Smooth muscle cell (in vitro differentiated cells): ENCODE results near the gene NCSTN. TPM values are rescaled to one million over a fixed set of nuclear protein-coding genes. Genes with fewer than 3 reads are reported as not detected.

Source experiments
- DNase-seq: peaks from one replicate; lab custom pipeline; 2025; ENCODE audit not compliant: unreplicated experiment; lab: John Stamatoyannopoulos, UW
- H2AFZ ChIP-seq: fragments of 200-600 bp; sonication (generic); 2 replicates; pipeline ENCODE4 v1.6.0; 2016; ENCODE audit warnings: antibody characterized with exemption, low read depth, mild to moderate bottlenecking
- H3F3A ChIP-seq: fragments of 200-600 bp; sonication (generic); 2 replicates; pipeline ENCODE4 v1.6.0; 2017; ENCODE audit warnings: antibody characterized with exemption, low read depth
- H3K27ac ChIP-seq: fragments of 200-600 bp; sonication (generic); 2 replicates; pipeline ENCODE4 v1.5.1; 2016; ENCODE audit warnings: low read depth, mild to moderate bottlenecking
- H3K27me3 ChIP-seq: fragments of 200-600 bp; sonication (generic); 2 replicates; pipeline ENCODE4 v1.6.1; 2016; ENCODE audit warnings: low read depth, mild to moderate bottlenecking
- H3K36me3 ChIP-seq: fragments of 200-600 bp; sonication (generic); 2 replicates; pipeline ENCODE4 v1.5.1; 2016; ENCODE audit warnings: low read depth
- H3K4me1 ChIP-seq: fragments of 200-600 bp; sonication (generic); 2 replicates; pipeline ENCODE4 v1.5.1; 2016; ENCODE audit warnings: low read depth
- H3K4me2 ChIP-seq: fragments of 200-600 bp; sonication (generic); 2 replicates; pipeline ENCODE4 v1.6.0; 2016; ENCODE audit warnings: mild to moderate bottlenecking
- H3K4me3 ChIP-seq: fragments of 200-600 bp; sonication (generic); 2 replicates; pipeline ENCODE4 v1.5.1; 2016; ENCODE audit warnings: mild to moderate bottlenecking
- H3K79me2 ChIP-seq: fragments of 200-600 bp; sonication (generic); 2 replicates; pipeline ENCODE4 v1.6.0; 2016; ENCODE audit warnings: low read depth, mild to moderate bottlenecking
- H3K9ac ChIP-seq: fragments of 200-600 bp; sonication (generic); 2 replicates; pipeline ENCODE4 v1.6.0; 2016; ENCODE audit warnings: low read depth
- H3K9me3 ChIP-seq: fragments of 200-600 bp; sonication (generic); replicated peaks from 2 replicates; pipeline ENCODE4 v1.5.1; 2016; ENCODE audit warnings: low read depth
- H4K20me1 ChIP-seq: fragments of 200-600 bp; sonication (generic); 2 replicates; pipeline ENCODE4 v1.6.0; 2016; ENCODE audit warnings: low read depth
- WGBS: methylation state at CpG from one replicate; pipeline ENCODE4 v1.1.7; 2016; ENCODE audit warnings: low lambda C conversion rate; 5-methylcytosine and 5-hydroxymethylcytosine counted together
- polyA plus RNA-seq: library from polyadenylated mRNA; unstranded; fragments of >200 nt; fragmentation: Nextera tagmentation; extraction: Ambion mirVana; gene quantifications from 2 replicates; pipeline ENCODE4 v1.2.1, GENCODE V29; 2016
- total RNA-seq: library from RNA; depleted of rRNA; stranded (reverse); fragments of >200 nt; gene quantifications from 2 replicates; pipeline ENCODE4 v1.2.3, GENCODE V29; 2014
- TF ChIP-seq, protein P1 (sequence below): fragments of 200-600 bp; sonication (generic); IDR thresholded peaks from 2 replicates; pipeline ENCODE4 v1.5.1; 2017; ENCODE audit warnings: borderline replicate concordance, mild to moderate bottlenecking, antibody characterized with exemption; ENCODE audit not compliant: insufficient read depth, poor library complexity, severe bottlenecking

Gene NCSTN
- total RNA-seq (67.4 and 73.4 TPM in 2 replicates), polyA plus RNA-seq (67.6 and 81.4 TPM in 2 replicates)

- no peaks in the 10 kb centered on the region for H3K9me3 ChIP-seq
- H3K79me2 ChIP-seq, result peaks cover 67% of the 10 kb centered on the region
- peak within 1 kb of the TSS; percentile 87 for H3K4me3 ChIP-seq
- peaks cover 44% of the 10 kb centered on the region for H4K20me1 ChIP-seq
- H3K36me3 ChIP-seq, result peaks cover 17% of the 10 kb centered on the region
- DNase-seq, result peak; percentile 64
- H3K27ac ChIP-seq, result peak within 1 kb of the TSS; percentile 79
- H3K9ac ChIP-seq, result peak within 1 kb of the TSS; percentile 97
- under 1% methylated on average over 58 of the region's 58 CpGs for WGBS
- H3K27me3 ChIP-seq, result no peaks in the 10 kb centered on the region
- peak within 1 kb of the TSS; percentile 82 for H2AFZ ChIP-seq
- TF ChIP-seq, protein P1, sequence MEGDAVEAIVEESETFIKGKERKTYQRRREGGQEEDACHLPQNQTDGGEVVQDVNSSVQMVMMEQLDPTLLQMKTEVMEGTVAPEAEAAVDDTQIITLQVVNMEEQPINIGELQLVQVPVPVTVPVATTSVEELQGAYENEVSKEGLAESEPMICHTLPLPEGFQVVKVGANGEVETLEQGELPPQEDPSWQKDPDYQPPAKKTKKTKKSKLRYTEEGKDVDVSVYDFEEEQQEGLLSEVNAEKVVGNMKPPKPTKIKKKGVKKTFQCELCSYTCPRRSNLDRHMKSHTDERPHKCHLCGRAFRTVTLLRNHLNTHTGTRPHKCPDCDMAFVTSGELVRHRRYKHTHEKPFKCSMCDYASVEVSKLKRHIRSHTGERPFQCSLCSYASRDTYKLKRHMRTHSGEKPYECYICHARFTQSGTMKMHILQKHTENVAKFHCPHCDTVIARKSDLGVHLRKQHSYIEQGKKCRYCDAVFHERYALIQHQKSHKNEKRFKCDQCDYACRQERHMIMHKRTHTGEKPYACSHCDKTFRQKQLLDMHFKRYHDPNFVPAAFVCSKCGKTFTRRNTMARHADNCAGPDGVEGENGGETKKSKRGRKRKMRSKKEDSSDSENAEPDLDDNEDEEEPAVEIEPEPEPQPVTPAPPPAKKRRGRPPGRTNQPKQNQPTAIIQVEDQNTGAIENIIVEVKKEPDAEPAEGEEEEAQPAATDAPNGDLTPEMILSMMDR, result no peak
- peak within 1 kb of the TSS; percentile 97 for H3K4me2 ChIP-seq
- H3K4me1 ChIP-seq, result peaks cover 20% of the 10 kb centered on the region
- H3F3A ChIP-seq, result no peaks in the 10 kb centered on the region
Observed at GRCh38 chr1:160342953-160343869, at the start of gene NCSTN, which contains the start of gene COPA. TSS of gene NCSTN (plus strand) at chr1:160343383. CDS start at chr1:160343397, 14 bp downstream. TSS of gene COPA (minus strand) at chr1:160343250. CDS start at chr1:160343170, 80 bp downstream.

GRCh38 chr1:160296036-160296435 is 47.1 kb upstream of the NCSTN start:
- peaks cover 97% of the 10 kb centered on the region for H4K20me1 ChIP-seq

DNA sequence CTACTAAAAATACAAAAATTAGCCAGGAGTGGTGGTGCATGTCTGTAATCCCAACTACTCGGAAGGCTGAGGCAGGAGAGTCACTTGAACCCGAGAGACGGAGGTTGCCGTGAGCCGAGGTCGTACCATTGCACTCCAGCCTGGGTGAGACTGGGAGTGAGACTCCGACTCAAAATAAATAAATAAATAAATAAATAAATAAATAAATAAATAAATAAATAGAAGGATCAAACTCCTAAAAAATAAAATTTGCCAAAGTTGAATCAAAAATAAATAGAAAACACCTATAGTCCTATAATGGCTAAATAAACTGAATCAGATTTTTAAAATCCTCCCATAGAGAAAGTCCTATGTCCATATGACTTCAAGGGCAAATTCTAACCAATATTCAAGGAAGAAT is 43.0 kb upstream of the NCSTN start:
- H3K9ac ChIP-seq, result no peak overlapping the region
- no peak for DNase-seq
- H3K4me3 ChIP-seq, result no peak overlapping the region
- no peaks in the 10 kb centered on the region for H3K9me3 ChIP-seq
- H3K36me3 ChIP-seq, result peaks cover 50% of the 10 kb centered on the region
- H4K20me1 ChIP-seq, result peaks cover 99% of the 10 kb centered on the region
- no peak overlapping the region for H2AFZ ChIP-seq
- no peak overlapping the region for H3K4me2 ChIP-seq
- H3K4me1 ChIP-seq, result no peaks in the 10 kb centered on the region
- WGBS, result 84% methylated on average over 7 of the region's 7 CpGs
- peaks cover 20% of the 10 kb centered on the region for H3F3A ChIP-seq
- no peak overlapping the region for H3K27ac ChIP-seq
- H3K79me2 ChIP-seq, result peaks cover 31% of the 10 kb centered on the region
- TF ChIP-seq, protein P1, result no peak
- H3K27me3 ChIP-seq, result no peaks in the 10 kb centered on the region

More at GRCh38 chr1:160296036-160296435, 47.1 kb upstream of the NCSTN start:
- WGBS, result 93% methylated on average over 1 of the region's 1 CpG
- Histone ChIP-seq H3K4me1 (no peaks in the 10 kb centered on the region), H3K27ac (peak overlapping the region; percentile 1), H3K4me2 (no peak overlapping the region), H3K27me3 (no peaks in the 10 kb centered on the region), H3K9ac (no peak overlapping the region), H3K79me2 (peaks cover 16% of the 10 kb centered on the region), H3F3A (peaks cover 51% of the 10 kb centered on the region), H3K36me3 (peaks cover 57% of the 10 kb centered on the region), H3K9me3 (no peaks in the 10 kb centered on the region), H3K4me3 (no peak overlapping the region), H2AFZ (no peak overlapping the region)
- DNase-seq, result no peak
- TF ChIP-seq, protein P1, result no peak
